LoVo (cell line): ENCODE results near the gene PHACTR3.

Experiments
- DNase-seq: peaks from one replicate; pipeline ENCODE4 v3.0.0-alpha.2; 2016; ENCODE audit warnings: low spot score

Gene PHACTR3

GRCh38 chr20:59671661-59672471 lies 67.5 kb downstream of the PHACTR3 start:
- no peak for DNase-seq

GRCh38 chr20:59672576-59672975 lies 68.2 kb downstream of the PHACTR3 start:
- no peak for DNase-seq

- no peak for DNase-seq
Measured at GRCh38 chr20:59673288-59673997, 69.1 kb downstream of the PHACTR3 start.

GRCh38 chr20:59673998-59674445 lies 69.7 kb downstream of the PHACTR3 start:
- DNase-seq: no peak

- no peak for DNase-seq
Measured at GRCh38 chr20:59676126-59676850, 71.9 kb downstream of the PHACTR3 start.

GRCh38 chr20:59676851-59677182 lies 72.5 kb downstream of the PHACTR3 start:
- no peak for DNase-seq

- no peak for DNase-seq
Measured at GRCh38 chr20:59677586-59677985, 73.2 kb downstream of the PHACTR3 start.

GRCh38 chr20:59678288-59678687 lies 73.9 kb downstream of the PHACTR3 start:
- no peak for DNase-seq

- DNase-seq: no peak
Measured at GRCh38 chr20:59678951-59679350, 74.6 kb downstream of the PHACTR3 start.

GRCh38 chr20:59680148-59680650 lies 75.9 kb downstream of the PHACTR3 start:
- no peak for DNase-seq

GRCh38 chr20:59680852-59681251 lies 76.5 kb downstream of the PHACTR3 start:
- DNase-seq: no peak

- DNase-seq: no peak
Measured at GRCh38 chr20:59682603-59683002, 78.3 kb downstream of the PHACTR3 start.

GRCh38 chr20:59683181-59683580 lies 78.8 kb downstream of the PHACTR3 start:
- no peak for DNase-seq

- DNase-seq: no peak
Measured at GRCh38 chr20:59684685-59685242, 80.4 kb downstream of the PHACTR3 start.

GRCh38 chr20:59686404-59687346 lies 82.3 kb downstream of the PHACTR3 start:
- DNase-seq: no peak

- no peak for DNase-seq
Measured at GRCh38 chr20:59688356-59688755, 84.0 kb downstream of the PHACTR3 start.

GRCh38 chr20:59688999-59689398 lies 84.7 kb downstream of the PHACTR3 start:
- DNase-seq: no peak

GRCh38 chr20:59690101-59690500 lies 85.8 kb downstream of the PHACTR3 start:
- no peak for DNase-seq

- DNase-seq: no peak
Measured at GRCh38 chr20:59690976-59691375, 86.6 kb downstream of the PHACTR3 start.

- no peak for DNase-seq
Measured at GRCh38 chr20:59692139-59692538, 87.8 kb downstream of the PHACTR3 start.

GRCh38 chr20:59693587-59693986 lies 89.2 kb downstream of the PHACTR3 start:
- DNase-seq: no peak
